Measurements from ENCODE around the gene SHOC2. TPM values are rescaled to one million over a fixed set of nuclear protein-coding genes. Genes with fewer than 3 reads are reported as not detected.
"Not testable (repeated sequence)": the region's sequence is repeated elsewhere in the genome, so short reads cannot be mapped to it uniquely, and the experiment has no call there.

The SHOC2 gene
- total and polyA plus RNA-seq, 8 donors = 8.4 to 39.8 (median 24.0) TPM

- H3K4me3 ChIP-seq = no peak overlapping the region
- H3K9me3 ChIP-seq = no peaks in the 10 kb centered on the region
- H3K4me1 ChIP-seq = peaks cover 11 to 31% (median 31%) of the 10 kb centered on the region in 3 donors
- no peak for TF ChIP-seq CTCF (IDR thresholded peaks at IDR 0.05)
- H3K27me3 ChIP-seq = no peaks in the 10 kb centered on the region
- peak overlapping the region in 1 of 4 donors; percentile 4 for H3K27ac ChIP-seq
- DNase-seq = no peak
- FAIRE-seq = no peak
- ATAC-seq = no peak
- WGBS, 2 donors = 78% methylated on average over 6 of the region's 6 CpGs
- intact Hi-C loops (cut with DNase I) = no loop called here
- H3K36me3 ChIP-seq = no peaks in the 10 kb centered on the region
Observed at GRCh38 chr10:110915035-110915434, 4.4 kb upstream of the SHOC2 start.

DNA sequence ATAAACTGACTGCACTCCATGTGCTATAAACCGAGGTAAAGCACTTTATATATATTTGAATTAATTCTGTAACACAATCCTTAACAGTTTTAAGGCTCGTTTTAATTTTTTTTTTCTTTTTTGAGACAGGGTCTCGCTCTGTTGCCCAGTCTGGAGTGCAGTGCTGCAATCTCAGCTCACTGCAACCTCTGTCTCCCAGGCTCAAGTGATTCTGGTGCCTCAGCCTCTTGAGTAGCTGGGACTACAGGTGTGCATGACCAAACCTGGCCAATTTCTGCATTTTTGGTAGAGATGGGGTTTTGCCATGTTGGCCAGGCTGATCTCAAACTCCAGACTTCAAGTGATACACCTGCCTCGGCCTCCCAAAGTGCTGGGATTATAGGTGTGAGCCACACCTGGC lies 3.8 kb upstream of the SHOC2 start:
- intact Hi-C loops (cut with DNase I); DNase-seq; ATAC-seq; H3K4me3 ChIP-seq; FAIRE-seq; H3K27me3 ChIP-seq; H3K36me3 ChIP-seq; H3K9me3 ChIP-seq: not testable (repeated sequence)
- Histone ChIP-seq H3K4me1 (peaks cover 11 to 31% (median 31%) of the 10 kb centered on the region in 3 donors), H3K27ac (peak overlapping the region in 1 of 4 donors; percentile 40)
- WGBS, 2 donors = 54 to 60% methylated on average over 4 of the region's 4 CpGs

DNA sequence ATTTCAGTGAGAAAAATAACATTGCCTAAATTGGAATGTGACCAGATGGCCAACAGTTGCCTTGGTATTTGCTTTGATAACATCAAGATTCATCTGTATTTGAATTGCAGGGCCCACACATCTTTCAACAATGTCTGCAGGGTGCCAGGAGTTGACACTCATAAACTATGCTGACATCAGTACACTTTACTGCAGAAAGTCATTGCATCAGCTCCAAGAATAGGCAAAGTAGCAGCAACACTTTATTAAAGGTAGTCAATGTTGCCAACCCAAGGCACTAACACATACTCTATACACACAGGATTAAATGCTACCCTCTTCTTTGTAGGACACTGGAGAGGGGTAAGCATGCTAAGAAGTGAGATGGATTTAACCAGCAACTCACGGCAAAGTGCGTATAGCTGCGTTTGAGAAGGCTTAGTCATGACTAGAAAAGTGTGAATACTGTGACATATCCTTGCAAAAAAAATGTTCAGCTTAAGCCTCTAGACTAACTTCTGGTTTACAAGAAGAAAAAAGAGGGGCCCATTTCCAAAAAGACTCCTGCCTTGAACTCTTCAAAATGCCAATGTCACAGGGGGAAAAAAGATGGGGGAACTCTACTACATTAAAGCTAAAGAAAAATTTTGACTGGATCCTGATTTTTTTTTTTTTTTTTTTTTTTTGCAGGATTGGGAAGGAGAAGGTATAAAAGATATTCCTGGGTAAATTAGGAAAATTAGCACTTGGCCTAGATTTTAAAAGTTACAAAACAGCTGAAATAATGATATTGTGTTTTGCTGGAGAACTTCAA lies 2.7 kb upstream of the SHOC2 start:
- WGBS, 2 donors = 42 to 45% methylated on average over 3 of the region's 3 CpGs
- intact Hi-C loops (cut with DNase I) = no loop called here
- no peak for DNase-seq
- FAIRE-seq = no peak
- Histone ChIP-seq H3K36me3 (no peaks in the 10 kb centered on the region), H3K9me3 (no peaks in the 10 kb centered on the region), H3K27me3 (no peaks in the 10 kb centered on the region), H3K4me3 (no peak overlapping the region), H3K4me1 (peaks cover 11 to 41% (median 31%) of the 10 kb centered on the region in 3 donors), H3K27ac (peak overlapping the region in 2 of 4 donors; percentile 98 to 99)
- no peak for TF ChIP-seq CTCF (IDR thresholded peaks at IDR 0.05)
- ATAC-seq = no peak

DNA sequence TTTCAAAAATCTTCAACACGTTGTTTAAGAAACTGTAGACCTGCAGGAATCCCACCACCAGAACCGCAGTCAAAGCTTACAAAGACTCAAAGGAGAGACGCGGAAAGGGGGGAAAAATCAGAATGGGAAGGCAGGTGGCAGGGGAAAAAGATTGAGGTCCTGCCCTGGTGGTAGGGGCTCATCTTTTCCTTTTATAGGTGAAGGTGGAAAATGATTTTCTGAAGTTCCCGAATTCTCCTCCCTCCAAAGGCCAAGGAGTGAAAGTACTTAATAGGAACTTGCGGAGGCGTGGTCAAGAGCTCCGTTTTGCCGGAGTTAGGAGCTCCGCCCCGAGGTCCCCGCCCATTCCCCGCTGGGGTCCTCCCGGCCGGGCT lies 1.1 kb upstream of the SHOC2 start:
- Histone ChIP-seq H3K27ac (peak overlapping the region; percentile 98 to 100 (median 99)), H3K4me1 (peaks cover 11 to 54% (median 38%) of the 10 kb centered on the region in 3 donors), H3K4me3 (peak overlapping the region; percentile 33 to 70 (median 62)), H3K9me3 (no peaks in the 10 kb centered on the region), H3K27me3 (no peaks in the 10 kb centered on the region), H3K36me3 (no peaks in the 10 kb centered on the region)
- 0% methylated on average over 15 of the region's 15 CpGs for WGBS, 2 donors
- intact Hi-C loops (cut with DNase I) = no loop called here
- TF ChIP-seq CTCF (IDR thresholded peaks at IDR 0.05) = no peak
- DNase-seq (peak in 5 of 6 donors; percentile 95 to 97 (median 97)), FAIRE-seq (no peak), ATAC-seq (no peak)

GRCh38 chr10:110918643-110919348 lies 608 bp upstream of the SHOC2 start, which contains the start of gene BBIP1:
Gene BBIP1, minus strand, starts transcription at chr10:110919180. Its CDS starts 1,023 bp downstream, at chr10:110918157.
- Histone ChIP-seq H3K4me3 (peak within 1 kb of the TSS; percentile 47 to 76 (median 68)), H3K27ac (peak within 1 kb of the TSS; percentile 98 to 100 (median 99)), H3K27me3 (no peaks in the 10 kb centered on the region), H3K9me3 (no peaks in the 10 kb centered on the region), H3K36me3 (no peaks in the 10 kb centered on the region), H3K4me1 (peaks cover 11 to 59% (median 44%) of the 10 kb centered on the region in 3 donors)
- 0% methylated on average over 40 of the region's 40 CpGs for WGBS, 2 donors
- DNase-seq = peak in 1 of 6 donors; percentile 93
- intact Hi-C loops (cut with DNase I) = no loop called here
- FAIRE-seq = peak; percentile 97
- peak; percentile 85 to 92 (median 86) for ATAC-seq
- no peak for TF ChIP-seq CTCF (IDR thresholded peaks at IDR 0.05)

Data from pancreas (tissue), 10 donors.